WTC11 (cell line): ENCODE data around the gene COX4I1. TPM values are rescaled to one million over a fixed set of nuclear protein-coding genes. Genes with fewer than 3 reads are reported as not detected.

Source experiments
- ATAC-seq: fragments of 200-7000 bp; cut with Tn5 transposase; 2 replicates; pipeline ENCODE4 v1.10.0; 2021; ENCODE audit warnings: mild to moderate bottlenecking, moderate library complexity
- CTCF ChIA-PET: fragments of 300-600 bp; sonication (Branson Sonifier 250); formaldehyde crosslinking; loops from one replicate; lab custom pipeline; 2021; ENCODE audit warnings: antibody characterized with exemption; lab: Charles Lee
- POLR2A ChIA-PET: fragments of 350-600 bp; sonication (Branson Sonifier 250); formaldehyde crosslinking; loops from one replicate; lab custom pipeline; 2021; ENCODE audit warnings: antibody characterized with exemption; lab: Charles Lee
- DNase-seq: peaks from one replicate; pipeline ENCODE4 v3.0.0; 2021; ENCODE audit warnings: low spot score
- H3K27ac Mint-ChIP-seq: 2 replicates; pipeline ENCODE4 v1.8.0; 2021; ENCODE audit warnings: mixed read lengths
- H3K27me3 Mint-ChIP-seq: 2 replicates; pipeline ENCODE4 v1.8.0; 2021; ENCODE audit warnings: low read depth, mild to moderate bottlenecking, moderate library complexity, mixed read lengths
- H3K36me3 Mint-ChIP-seq: 2 replicates; pipeline ENCODE4 v1.8.0; 2021; ENCODE audit warnings: mixed read lengths
- H3K4me1 Mint-ChIP-seq: 2 replicates; pipeline ENCODE4 v1.8.0; 2022; ENCODE audit warnings: mixed read lengths
- H3K4me3 Mint-ChIP-seq: 2 replicates; pipeline ENCODE4 v1.8.0; 2021; ENCODE audit warnings: mild to moderate bottlenecking, moderate library complexity, mixed read lengths
- H3K9me3 Mint-ChIP-seq: 2 replicates; pipeline ENCODE4 v1.8.0; 2021; ENCODE audit warnings: mixed read lengths
- CBFB ChIP-seq: sonication (generic); formaldehyde crosslinking; IDR thresholded peaks from 2 replicates; pipeline ENCODE4 v1.8.1; 2022; ENCODE audit warnings: mild to moderate bottlenecking, low read depth, missing genetic modification reagents
- CREB1 ChIP-seq: sonication (generic); formaldehyde crosslinking; IDR thresholded peaks from 2 replicates; pipeline ENCODE4 v1.8.0; 2023; ENCODE audit warnings: mild to moderate bottlenecking, missing genetic modification reagents
- CREM ChIP-seq: sonication (generic); formaldehyde crosslinking; IDR thresholded peaks from 2 replicates; pipeline ENCODE4 v1.8.1; 2022; ENCODE audit warnings: mild to moderate bottlenecking, missing genetic modification reagents, moderate library complexity
- E2F1 ChIP-seq: sonication (generic); formaldehyde crosslinking; IDR thresholded peaks from 2 replicates; pipeline ENCODE4 v1.8.0; 2022; ENCODE audit warnings: mild to moderate bottlenecking, missing genetic modification reagents
- E2F5 ChIP-seq: sonication (generic); formaldehyde crosslinking; IDR thresholded peaks from 2 replicates; pipeline ENCODE4 v1.8.1; 2022; ENCODE audit warnings: mild to moderate bottlenecking, moderate library complexity, missing genetic modification reagents
- ELF4 ChIP-seq: sonication (generic); formaldehyde crosslinking; IDR thresholded peaks from 2 replicates; pipeline ENCODE4 v1.8.1; 2022; ENCODE audit warnings: low read depth, mild to moderate bottlenecking, moderate library complexity, missing genetic modification reagents
- EMX1 ChIP-seq: fragments of 250-450 bp; sonication (Bioruptor Pico); IDR thresholded peaks from 2 replicates; pipeline ENCODE4 v1.8.0; 2021; ENCODE audit warnings: mild to moderate bottlenecking
- FOXP1 ChIP-seq: sonication (generic); formaldehyde crosslinking; IDR thresholded peaks from 2 replicates; pipeline ENCODE4 v1.8.0; 2022; ENCODE audit warnings: missing genetic modification reagents, mild to moderate bottlenecking, moderate library complexity, borderline replicate concordance
- FOXP4 ChIP-seq: sonication (generic); formaldehyde crosslinking; IDR thresholded peaks from 2 replicates; pipeline ENCODE4 v1.8.0; 2022; ENCODE audit warnings: mild to moderate bottlenecking, missing genetic modification reagents
- GABPB1 ChIP-seq: sonication (generic); formaldehyde crosslinking; IDR thresholded peaks from 2 replicates; pipeline ENCODE4 v1.8.1; 2023; ENCODE audit warnings: mild to moderate bottlenecking, missing genetic modification reagents
- GTF2I ChIP-seq: fragments of 250-450 bp; sonication (Bioruptor Pico); conservative IDR thresholded peaks from 2 replicates; pipeline ENCODE4 v1.4.0; 2021; ENCODE audit warnings: mild to moderate bottlenecking
- KAT7 ChIP-seq: sonication (generic); formaldehyde crosslinking; IDR thresholded peaks from 2 replicates; pipeline ENCODE4 v1.8.1; 2023; ENCODE audit warnings: missing genetic modification reagents, mild to moderate bottlenecking, borderline replicate concordance
- MXD4 ChIP-seq: fragments of 250-450 bp; sonication (Bioruptor Pico); IDR thresholded peaks from 2 replicates; pipeline ENCODE4 v1.8.0; 2021; ENCODE audit warnings: mild to moderate bottlenecking, moderate library complexity, borderline replicate concordance
- NFATC4 ChIP-seq: fragments of 250-450 bp; sonication (Bioruptor Pico); IDR thresholded peaks from 2 replicates; pipeline ENCODE4 v1.9.0; 2021; ENCODE audit warnings: mild to moderate bottlenecking
- OVOL2 ChIP-seq: fragments of 250-450 bp; sonication (Bioruptor Pico); IDR thresholded peaks from 2 replicates; pipeline ENCODE4 v1.9.0; 2021; ENCODE audit warnings: mild to moderate bottlenecking, borderline replicate concordance
- RORB ChIP-seq: fragments of 250-450 bp; sonication (Bioruptor Pico); IDR thresholded peaks from 2 replicates; pipeline ENCODE4 v1.9.0; 2021; ENCODE audit warnings: mild to moderate bottlenecking
- SP1 ChIP-seq: sonication (generic); formaldehyde crosslinking; conservative IDR thresholded peaks from 2 replicates; pipeline ENCODE4 v1.8.1; 2022; ENCODE audit warnings: missing genetic modification reagents
- TP53 ChIP-seq: sonication (generic); formaldehyde crosslinking; IDR thresholded peaks from 2 replicates; pipeline ENCODE4 v1.8.1; 2023; ENCODE audit warnings: mild to moderate bottlenecking, missing genetic modification reagents
- USF2 ChIP-seq: sonication (generic); formaldehyde crosslinking; IDR thresholded peaks from 2 replicates; pipeline ENCODE4 v1.8.1; 2023; ENCODE audit warnings: mild to moderate bottlenecking, missing genetic modification reagents, moderate library complexity
- ZBTB21 ChIP-seq: sonication (generic); formaldehyde crosslinking; IDR thresholded peaks from 2 replicates; pipeline ENCODE4 v1.8.1; 2023; ENCODE audit warnings: mild to moderate bottlenecking, missing genetic modification reagents, borderline replicate concordance
- ZNF219 ChIP-seq: sonication (generic); formaldehyde crosslinking; IDR thresholded peaks from 2 replicates; pipeline ENCODE4 v1.8.0; 2023; ENCODE audit warnings: missing genetic modification reagents, mild to moderate bottlenecking, borderline replicate concordance
- ZNF232 ChIP-seq: sonication (generic); formaldehyde crosslinking; IDR thresholded peaks from 2 replicates; pipeline ENCODE4 v1.8.0; 2022; ENCODE audit warnings: mild to moderate bottlenecking, missing genetic modification reagents
- ZNF263 ChIP-seq: sonication (generic); formaldehyde crosslinking; IDR thresholded peaks from 2 replicates; pipeline ENCODE4 v1.8.1; 2022; ENCODE audit warnings: low read depth, mild to moderate bottlenecking, moderate library complexity, missing genetic modification reagents
- ZNF396 ChIP-seq: fragments of 250-450 bp; sonication (Bioruptor Pico); IDR thresholded peaks from 2 replicates; pipeline ENCODE4 v1.8.0; 2021; ENCODE audit warnings: mild to moderate bottlenecking, moderate library complexity, borderline replicate concordance
- ZNF512 ChIP-seq: sonication (generic); formaldehyde crosslinking; IDR thresholded peaks from 2 replicates; pipeline ENCODE4 v1.8.1; 2022; ENCODE audit warnings: missing genetic modification reagents, borderline replicate concordance
- ZSCAN18 ChIP-seq: fragments of 250-450 bp; sonication (Bioruptor Pico); IDR thresholded peaks from 2 replicates; pipeline ENCODE4 v2.1.2; 2022; ENCODE audit warnings: mild to moderate bottlenecking, moderate library complexity
- total RNA-seq: library from RNA; stranded (reverse); gene quantifications from 3 replicates; pipeline ENCODE4 v1.2.3, GENCODE V29; 2021

Gene COX4I1
- total RNA-seq, 1 experiment from 2014 or later, result 618 TPM

GRCh38 chr16:85799497-85800320 is at the start of gene COX4I1, which contains the start of gene EMC8 (continued):
- TF ChIP-seq ZNF396 (no peak), ELF4 (CRISPR knock-in tag) (0 out of 2 replicates have a peak, but pooled peaks have one; percentile 24), E2F5 (CRISPR knock-in tag) (no peak; the same call in 1 of the 2 replicates), E2F1 (CRISPR knock-in tag) (no peak), FOXP4 (CRISPR knock-in tag) (no peak), GABPB1 (CRISPR knock-in tag) (peak; percentile 81), CREB1 (peak; percentile 39; the same call in 1 of the 2 replicates), GTF2I (CRISPR knock-in tag) (no peak), ZNF219 (CRISPR knock-in tag) (no peak), EMX1 (CRISPR knock-in tag) (no peak), ZNF232 (CRISPR knock-in tag) (no peak), CBFB (CRISPR knock-in tag) (peak; percentile 85; the same call in 1 of the 2 replicates), ZSCAN18 (no peak), RORB (CRISPR knock-in tag) (no peak), ZNF263 (0 out of 2 replicates have a peak, but pooled peaks have one; percentile 23), OVOL2 (no peak), ZNF512 (CRISPR knock-in tag) (no peak)
- TF ChIP-seq, all 79 proteins: peak for 25

GRCh38 chr16:85749771-85750145 is 49.7 kb upstream of the COX4I1 start:
- Mint-ChIP-seq H3K27me3 (peaks cover 26% of the 10 kb centered on the region), H3K36me3 (no peaks in the 10 kb centered on the region), H3K4me3 (peak overlapping the region; percentile 89), H3K27ac (no peak overlapping the region), H3K4me1 (peaks cover 49% of the 10 kb centered on the region), H3K9me3 (no peaks in the 10 kb centered on the region)
- ChIA-PET POLR2A (no interaction called here), CTCF (interaction anchor here (1.0 kb wide), 1 partner anchor 334 kb away, joined by 3 read pairs; no protein-coding TSS in a partner anchor)
- peak; percentile 10 for ATAC-seq
- no peak for DNase-seq
- TF ChIP-seq KAT7 (CRISPR knock-in tag), result no peak
- no peak for TF ChIP-seq ZBTB21 (CRISPR knock-in tag)
- no peak for TF ChIP-seq CREM (CRISPR knock-in tag)
- TF ChIP-seq MXD4, result no peak
- no peak for TF ChIP-seq ZNF232 (CRISPR knock-in tag)
- no peak for TF ChIP-seq USF2 (CRISPR knock-in tag)
- TF ChIP-seq ZNF512 (CRISPR knock-in tag), result no peak
- peak; percentile 44; the same call in 1 of the 2 replicates for TF ChIP-seq SP1 (CRISPR knock-in tag)
- TF ChIP-seq NFATC4, result no peak
- TF ChIP-seq TP53 (CRISPR knock-in tag), result no peak
- 0 out of 2 replicates have a peak, but pooled peaks have one; percentile 39 for TF ChIP-seq FOXP1 (CRISPR knock-in tag)
